C4-2B (cell line): ENCODE measurements around the gene SRGAP2.
"Not testable (repeated sequence)": the region's sequence is repeated elsewhere in the genome, so short reads cannot be mapped to it uniquely, and the experiment has no call there.

Experiments
- H3K27ac ChIP-seq: fragments of 450-650 bp; 2 replicates; pipeline ENCODE4 v1.5.1; 2017

SRGAP2 gene

DNA sequence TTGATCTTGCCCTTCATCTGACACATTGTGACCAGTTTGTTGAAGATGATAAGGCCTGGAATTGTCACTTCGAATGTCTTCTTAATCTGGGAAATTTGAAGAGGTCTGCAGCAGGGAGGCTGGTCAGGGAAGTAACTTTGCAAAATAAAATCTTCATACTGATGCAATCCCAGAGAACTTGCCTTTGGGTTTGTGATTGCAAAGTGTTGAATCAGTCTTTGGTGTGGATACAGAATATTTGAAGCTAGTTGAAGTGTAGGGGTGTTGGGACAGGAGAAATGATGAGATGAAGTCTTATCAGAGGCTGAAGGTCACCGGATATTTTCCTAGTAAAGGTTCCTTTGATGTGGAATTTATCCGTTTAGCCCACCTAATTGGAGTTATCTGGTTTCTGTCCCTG lies 42.1 kb downstream of the SRGAP2 start:
- not testable (repeated sequence) for H3K27ac ChIP-seq

DNA sequence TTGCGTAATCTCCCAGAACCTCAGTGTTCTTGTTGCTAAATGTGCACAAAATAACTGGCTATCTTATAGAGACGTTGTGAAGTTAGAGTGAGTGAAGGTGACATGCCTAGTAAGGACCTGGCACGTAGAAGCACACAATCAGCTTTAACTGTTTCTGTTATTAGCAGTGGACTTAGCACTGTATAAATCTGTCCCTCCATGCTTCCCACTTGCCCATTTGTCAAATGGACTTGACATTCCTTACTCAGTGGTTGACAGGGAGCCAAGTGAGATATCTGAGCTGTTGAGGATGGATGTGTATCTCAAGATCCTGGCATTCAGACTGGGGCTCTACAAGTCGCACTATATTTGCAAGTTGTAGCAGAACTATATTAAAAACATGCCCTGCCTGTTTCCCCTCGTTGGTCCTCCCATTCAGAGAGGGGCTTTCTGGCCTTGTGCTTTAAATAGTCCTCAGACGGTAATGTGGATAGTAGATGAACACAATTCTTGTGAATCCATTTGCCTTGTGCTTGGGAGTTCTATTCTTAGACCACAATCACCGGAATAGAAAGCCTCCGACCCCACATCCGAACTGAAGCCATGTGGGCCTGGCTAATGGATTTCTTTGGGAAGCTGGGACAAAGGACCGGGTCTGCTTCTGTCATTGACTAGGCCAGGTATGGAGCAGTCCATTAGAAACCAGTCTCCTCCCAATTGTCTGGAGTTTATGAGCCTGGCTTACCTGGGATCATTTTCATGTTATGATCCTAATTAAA lies 43.0 kb downstream of the SRGAP2 start:
- H3K27ac ChIP-seq = not testable (repeated sequence)

DNA sequence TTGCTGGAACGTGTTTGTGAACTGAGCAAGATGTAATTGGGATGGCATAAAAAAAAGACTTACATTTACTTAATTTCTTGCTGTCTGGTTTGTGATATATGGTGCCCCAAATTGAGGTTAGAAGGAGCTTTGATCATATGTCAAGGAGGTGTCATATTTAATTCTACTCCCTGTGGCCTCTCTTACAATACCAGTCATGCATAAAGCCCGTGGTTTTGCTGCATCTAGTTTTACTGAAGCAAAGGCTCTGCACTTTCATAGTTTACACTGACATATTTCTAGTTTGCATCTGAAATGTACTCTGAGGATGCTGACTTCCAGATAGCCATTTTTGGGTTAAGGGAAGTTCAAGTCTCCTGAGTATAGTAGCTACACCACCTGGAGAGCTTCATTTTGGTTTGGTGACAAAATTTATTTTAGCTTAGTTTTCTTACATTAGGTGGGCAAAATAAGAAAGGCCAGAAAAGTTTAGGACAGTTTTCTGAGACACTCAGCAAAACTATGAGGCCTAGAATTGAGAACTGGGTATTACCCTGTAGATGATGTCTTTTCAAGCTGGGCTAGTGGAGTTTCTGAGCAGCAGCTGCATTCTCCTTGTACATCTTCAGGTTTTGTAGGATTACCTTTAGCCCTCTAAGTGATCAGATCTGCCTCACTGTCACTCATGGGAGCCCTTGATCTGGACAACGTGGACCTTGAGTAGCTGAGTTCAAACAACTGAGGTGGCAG lies 47.8 kb downstream of the SRGAP2 start:
- H3K27ac ChIP-seq = not testable (repeated sequence)

DNA sequence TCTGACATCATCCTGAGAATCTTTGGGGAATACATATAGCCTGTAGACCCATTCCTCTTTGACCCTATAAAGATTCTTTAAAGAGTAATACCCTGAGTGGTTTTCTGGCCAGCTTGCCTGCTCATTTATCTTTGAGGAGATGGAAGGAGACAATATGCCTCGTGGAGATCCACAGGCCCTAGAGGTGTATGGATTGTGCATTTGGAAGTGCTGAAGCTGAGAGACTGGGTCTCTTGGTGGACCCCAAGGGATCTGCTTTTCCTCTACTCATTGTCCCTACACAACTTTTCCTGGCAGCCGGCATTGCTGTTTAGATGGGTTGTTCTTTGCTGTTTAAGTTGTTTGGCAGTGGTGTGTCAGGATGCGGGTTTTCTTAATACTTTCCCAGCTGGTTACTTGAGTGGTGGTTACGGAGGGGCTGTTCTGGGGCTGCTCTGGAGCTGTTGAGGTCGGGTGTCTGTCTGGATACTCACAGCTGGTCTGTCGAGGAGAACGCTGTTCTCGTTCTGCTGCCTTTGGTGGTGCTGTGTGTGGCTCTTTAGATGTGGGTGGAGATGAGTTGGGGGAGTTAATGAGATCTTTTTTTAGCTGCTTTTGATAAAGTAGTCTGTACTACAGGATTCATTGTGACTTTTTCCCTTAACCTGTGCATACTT lies 49.5 kb downstream of the SRGAP2 start:
- H3K27ac ChIP-seq = not testable (repeated sequence)
